ENCODE measurements around the gene ERCC5.

Gene ERCC5

GRCh38 chr13:102852556-102852955 lies 6.7 kb downstream of the ERCC5 start:
- DNase-seq (ENCODE audit: low spot score in 2 of 2) = no peak
- in situ Hi-C loops (cut with MboI; ENCODE audit: low sequenced_read_pairs) = no loop called here
- H3K4me1 ChIP-seq = peaks cover 7% of the 10 kb centered on the region
- H3K9me3 ChIP-seq = no peaks in the 10 kb centered on the region
- H3K36me3 ChIP-seq (replicated peaks) = peaks cover 20% of the 10 kb centered on the region
- no peaks in the 10 kb centered on the region for H3K27me3 ChIP-seq (ENCODE audit: low read depth)
- H3K4me3 ChIP-seq = no peak overlapping the region

- in situ Hi-C loops (cut with MboI; ENCODE audit: low sequenced_read_pairs) = no loop called here
- H3K36me3 ChIP-seq (replicated peaks) = peaks cover 38% of the 10 kb centered on the region
- H3K4me3 ChIP-seq = no peak overlapping the region
- DNase-seq (ENCODE audit: low spot score in 2 of 2) = no peak
- no peaks in the 10 kb centered on the region for H3K27me3 ChIP-seq (ENCODE audit: low read depth)
- no peaks in the 10 kb centered on the region for H3K9me3 ChIP-seq
- no peaks in the 10 kb centered on the region for H3K4me1 ChIP-seq
Measured at GRCh38 chr13:102854675-102855074, 8.8 kb downstream of the ERCC5 start.

- Histone ChIP-seq H3K9me3 (no peaks in the 10 kb centered on the region), H3K27me3 (ENCODE audit: low read depth) (no peaks in the 10 kb centered on the region), H3K4me3 (no peak overlapping the region), H3K4me1 (no peaks in the 10 kb centered on the region), H3K36me3 (replicated peaks) (peaks cover 50% of the 10 kb centered on the region)
- no peak for DNase-seq (ENCODE audit: low spot score in 2 of 2)
- in situ Hi-C loops (cut with MboI; ENCODE audit: low sequenced_read_pairs) = no loop called here
Measured at GRCh38 chr13:102856557-102856956, 10.7 kb downstream of the ERCC5 start.

- peaks cover 80% of the 10 kb centered on the region for H3K36me3 ChIP-seq (replicated peaks)
- in situ Hi-C loops (cut with MboI; ENCODE audit: low sequenced_read_pairs) = no loop called here
- no peak for DNase-seq (ENCODE audit: low spot score in 2 of 2)
- H3K4me3 ChIP-seq = no peak overlapping the region
- no peaks in the 10 kb centered on the region for H3K4me1 ChIP-seq
- no peaks in the 10 kb centered on the region for H3K9me3 ChIP-seq
- H3K27me3 ChIP-seq (ENCODE audit: low read depth) = no peaks in the 10 kb centered on the region
Measured at GRCh38 chr13:102862624-102863210, 16.9 kb downstream of the ERCC5 start.

GRCh38 chr13:102863590-102863989 lies 17.8 kb downstream of the ERCC5 start:
- Histone ChIP-seq H3K4me3 (no peak overlapping the region), H3K27me3 (ENCODE audit: low read depth) (no peaks in the 10 kb centered on the region), H3K9me3 (no peaks in the 10 kb centered on the region), H3K36me3 (replicated peaks) (peaks cover 76% of the 10 kb centered on the region), H3K4me1 (no peaks in the 10 kb centered on the region)
- in situ Hi-C loops (cut with MboI; ENCODE audit: low sequenced_read_pairs) = no loop called here
- DNase-seq (ENCODE audit: low spot score in 2 of 2) = no peak

- in situ Hi-C loops (cut with MboI; ENCODE audit: low sequenced_read_pairs) = no loop called here
- no peaks in the 10 kb centered on the region for H3K9me3 ChIP-seq
- H3K27me3 ChIP-seq (ENCODE audit: low read depth) = no peaks in the 10 kb centered on the region
- peaks cover 63% of the 10 kb centered on the region for H3K36me3 ChIP-seq (replicated peaks)
- no peak for DNase-seq (ENCODE audit: low spot score in 2 of 2)
- H3K4me3 ChIP-seq = no peak overlapping the region
- H3K4me1 ChIP-seq = no peaks in the 10 kb centered on the region
Measured at GRCh38 chr13:102868366-102868936, 22.6 kb downstream of the ERCC5 start.

- no peak for DNase-seq (ENCODE audit: low spot score in 2 of 2)
- Histone ChIP-seq H3K4me3 (no peak overlapping the region), H3K36me3 (replicated peaks) (peaks cover 60% of the 10 kb centered on the region), H3K27me3 (ENCODE audit: low read depth) (no peaks in the 10 kb centered on the region), H3K4me1 (no peaks in the 10 kb centered on the region), H3K9me3 (no peaks in the 10 kb centered on the region)
- in situ Hi-C loops (cut with MboI; ENCODE audit: low sequenced_read_pairs) = no loop called here
Measured at GRCh38 chr13:102869948-102870676, 24.3 kb downstream of the ERCC5 start.

GRCh38 chr13:102870677-102871415 lies 25.0 kb downstream of the ERCC5 start:
- in situ Hi-C loops (cut with MboI; ENCODE audit: low sequenced_read_pairs) = no loop called here
- no peaks in the 10 kb centered on the region for H3K4me1 ChIP-seq
- peaks cover 60% of the 10 kb centered on the region for H3K36me3 ChIP-seq (replicated peaks)

GRCh38 chr13:102872131-102872530 lies 26.3 kb downstream of the ERCC5 start:
- peaks cover 47% of the 10 kb centered on the region for H3K36me3 ChIP-seq (replicated peaks)
- H3K4me3 ChIP-seq = no peak overlapping the region
- no peaks in the 10 kb centered on the region for H3K9me3 ChIP-seq
- no peak for DNase-seq (ENCODE audit: low spot score in 2 of 2)
- no peaks in the 10 kb centered on the region for H3K27me3 ChIP-seq (ENCODE audit: low read depth)
- no peaks in the 10 kb centered on the region for H3K4me1 ChIP-seq
- in situ Hi-C loops (cut with MboI; ENCODE audit: low sequenced_read_pairs) = no loop called here

More at GRCh38 chr13:102870677-102871415, 25.0 kb downstream of the ERCC5 start:
- Histone ChIP-seq H3K9me3 (no peaks in the 10 kb centered on the region), H3K4me3 (no peak overlapping the region), H3K27me3 (ENCODE audit: low read depth) (no peaks in the 10 kb centered on the region)
- DNase-seq (ENCODE audit: low spot score in 2 of 2) = peak; percentile 46 to 72

- in situ Hi-C loops (cut with MboI; ENCODE audit: low sequenced_read_pairs) = no loop called here
- Histone ChIP-seq H3K4me1 (no peaks in the 10 kb centered on the region), H3K9me3 (no peaks in the 10 kb centered on the region), H3K36me3 (replicated peaks) (peaks cover 46% of the 10 kb centered on the region), H3K27me3 (ENCODE audit: low read depth) (no peaks in the 10 kb centered on the region), H3K4me3 (no peak overlapping the region)
- no peak for DNase-seq (ENCODE audit: low spot score in 2 of 2)
Measured at GRCh38 chr13:102872531-102872930, 26.7 kb downstream of the ERCC5 start.

- in situ Hi-C loops (cut with MboI; ENCODE audit: low sequenced_read_pairs) = no loop called here
- H3K36me3 ChIP-seq (replicated peaks) = peaks cover 41% of the 10 kb centered on the region
- H3K4me1 ChIP-seq = no peaks in the 10 kb centered on the region
- no peak overlapping the region for H3K4me3 ChIP-seq
- H3K27me3 ChIP-seq (ENCODE audit: low read depth) = no peaks in the 10 kb centered on the region
- no peaks in the 10 kb centered on the region for H3K9me3 ChIP-seq
- DNase-seq (ENCODE audit: low spot score in 2 of 2) = no peak
Measured at GRCh38 chr13:102873653-102874052, 27.8 kb downstream of the ERCC5 start.

- DNase-seq (ENCODE audit: low spot score in 2 of 2) = no peak
- Histone ChIP-seq H3K4me3 (no peak overlapping the region), H3K9me3 (no peaks in the 10 kb centered on the region), H3K4me1 (no peaks in the 10 kb centered on the region), H3K36me3 (replicated peaks) (peaks cover 37% of the 10 kb centered on the region), H3K27me3 (ENCODE audit: low read depth) (no peaks in the 10 kb centered on the region)
- in situ Hi-C loops (cut with MboI; ENCODE audit: low sequenced_read_pairs) = no loop called here
Measured at GRCh38 chr13:102875256-102875655, 29.4 kb downstream of the ERCC5 start.

GRCh38 chr13:102877303-102877702 lies 31.5 kb downstream of the ERCC5 start:
- Histone ChIP-seq H3K36me3 (replicated peaks) (peaks cover 28% of the 10 kb centered on the region), H3K4me1 (no peaks in the 10 kb centered on the region), H3K9me3 (no peaks in the 10 kb centered on the region), H3K4me3 (no peak overlapping the region), H3K27me3 (ENCODE audit: low read depth) (no peaks in the 10 kb centered on the region)
- no peak for DNase-seq (ENCODE audit: low spot score in 2 of 2)
- in situ Hi-C loops (cut with MboI; ENCODE audit: low sequenced_read_pairs) = no loop called here

- H3K9me3 ChIP-seq = no peaks in the 10 kb centered on the region
- no peak overlapping the region for H3K4me3 ChIP-seq
- no peak for DNase-seq (ENCODE audit: low spot score in 2 of 2)
- in situ Hi-C loops (cut with MboI; ENCODE audit: low sequenced_read_pairs) = no loop called here
- H3K27me3 ChIP-seq (ENCODE audit: low read depth) = no peaks in the 10 kb centered on the region
- no peaks in the 10 kb centered on the region for H3K4me1 ChIP-seq
- peaks cover 16% of the 10 kb centered on the region for H3K36me3 ChIP-seq (replicated peaks)
Measured at GRCh38 chr13:102878481-102878880, 32.6 kb downstream of the ERCC5 start.

All from HAP-1 (cell line).